ENCODE data around the gene GALNT18. TPM values are rescaled to one million over a fixed set of nuclear protein-coding genes. Genes with fewer than 3 reads are reported as not detected.

GALNT18 gene
- total RNA-seq, 1 donor, result 4.7 TPM

DNA sequence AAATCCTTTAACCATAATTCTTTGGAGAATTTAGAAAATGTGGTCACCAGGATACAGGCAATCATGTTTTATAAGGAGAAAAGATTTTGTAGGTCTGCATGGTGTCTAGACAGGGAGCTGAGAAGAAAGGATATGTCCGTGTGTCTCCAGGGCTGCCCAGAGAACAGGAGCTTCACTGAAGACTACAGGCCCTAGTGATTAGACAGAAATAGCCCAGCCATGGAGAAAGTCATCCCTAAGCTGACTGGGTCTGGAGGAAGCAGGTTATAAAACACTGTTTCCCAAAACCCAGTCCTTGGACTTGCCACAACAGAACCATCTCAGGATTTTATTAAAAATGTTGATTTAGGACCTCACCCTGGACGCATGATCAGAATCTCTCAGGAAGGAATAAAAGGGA is 84.4 kb downstream of the GALNT18 start:
- peaks cover 5% of the 10 kb centered on the region for H4K20me1 ChIP-seq (ENCODE audit: insufficient read depth, low read length)
- TF ChIP-seq, protein P1, sequence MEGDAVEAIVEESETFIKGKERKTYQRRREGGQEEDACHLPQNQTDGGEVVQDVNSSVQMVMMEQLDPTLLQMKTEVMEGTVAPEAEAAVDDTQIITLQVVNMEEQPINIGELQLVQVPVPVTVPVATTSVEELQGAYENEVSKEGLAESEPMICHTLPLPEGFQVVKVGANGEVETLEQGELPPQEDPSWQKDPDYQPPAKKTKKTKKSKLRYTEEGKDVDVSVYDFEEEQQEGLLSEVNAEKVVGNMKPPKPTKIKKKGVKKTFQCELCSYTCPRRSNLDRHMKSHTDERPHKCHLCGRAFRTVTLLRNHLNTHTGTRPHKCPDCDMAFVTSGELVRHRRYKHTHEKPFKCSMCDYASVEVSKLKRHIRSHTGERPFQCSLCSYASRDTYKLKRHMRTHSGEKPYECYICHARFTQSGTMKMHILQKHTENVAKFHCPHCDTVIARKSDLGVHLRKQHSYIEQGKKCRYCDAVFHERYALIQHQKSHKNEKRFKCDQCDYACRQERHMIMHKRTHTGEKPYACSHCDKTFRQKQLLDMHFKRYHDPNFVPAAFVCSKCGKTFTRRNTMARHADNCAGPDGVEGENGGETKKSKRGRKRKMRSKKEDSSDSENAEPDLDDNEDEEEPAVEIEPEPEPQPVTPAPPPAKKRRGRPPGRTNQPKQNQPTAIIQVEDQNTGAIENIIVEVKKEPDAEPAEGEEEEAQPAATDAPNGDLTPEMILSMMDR (IDR thresholded peaks at IDR 0.05; ENCODE audit: extremely low read depth, low read depth, low read length), result no peak
- no peaks in the 10 kb centered on the region for H3K36me3 ChIP-seq (ENCODE audit: insufficient read depth, low read length)
- H3K4me3 ChIP-seq (ENCODE audit: insufficient read depth, low read length), result no peak overlapping the region
- no peaks in the 10 kb centered on the region for H3K79me2 ChIP-seq (ENCODE audit: insufficient read depth, low read length)
- no peaks in the 10 kb centered on the region for H3K9me3 ChIP-seq (ENCODE audit: low read depth, low read length)
- no peak for DNase-seq (ENCODE audit: insufficient read length, low spot score, missing footprints)
- no peak overlapping the region for H3K27ac ChIP-seq (ENCODE audit: low read depth, low read length)
- no peak overlapping the region for H3K4me2 ChIP-seq (ENCODE audit: insufficient read depth, low read length)
- H2AFZ ChIP-seq (ENCODE audit: low read length), result no peak overlapping the region
- H3K27me3 ChIP-seq (ENCODE audit: insufficient read depth, low read length), result peaks cover 28% of the 10 kb centered on the region
- no peaks in the 10 kb centered on the region for H3K4me1 ChIP-seq (ENCODE audit: insufficient read depth, low read length)

DNA sequence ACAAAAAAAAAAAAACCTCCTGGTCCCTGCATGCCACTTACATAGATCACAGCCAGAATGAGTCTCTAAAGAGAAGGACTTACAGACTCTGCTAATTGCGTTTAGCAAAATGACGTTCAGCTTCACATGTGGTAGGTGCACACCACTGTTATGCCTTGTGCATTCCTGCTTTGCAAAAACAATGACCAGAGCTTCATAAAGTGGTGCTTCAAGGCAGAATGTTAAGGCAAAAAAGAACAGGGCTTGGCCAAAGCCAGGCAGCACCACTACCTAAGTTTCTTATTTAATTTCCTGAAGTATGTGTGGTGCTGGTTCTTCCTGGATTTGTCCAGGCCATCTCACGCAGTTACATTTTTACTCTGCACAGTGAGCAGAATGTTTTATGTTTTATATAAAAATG is 85.2 kb downstream of the GALNT18 start:
- Histone ChIP-seq H3K4me1 (ENCODE audit: insufficient read depth, low read length) (no peaks in the 10 kb centered on the region), H3K9me3 (ENCODE audit: low read depth, low read length) (no peaks in the 10 kb centered on the region), H4K20me1 (ENCODE audit: insufficient read depth, low read length) (peaks cover 5% of the 10 kb centered on the region), H3K36me3 (ENCODE audit: insufficient read depth, low read length) (no peaks in the 10 kb centered on the region), H3K4me2 (ENCODE audit: insufficient read depth, low read length) (no peak overlapping the region), H3K79me2 (ENCODE audit: insufficient read depth, low read length) (no peaks in the 10 kb centered on the region), H3K4me3 (ENCODE audit: insufficient read depth, low read length) (no peak overlapping the region), H3K27me3 (ENCODE audit: insufficient read depth, low read length) (peaks cover 22% of the 10 kb centered on the region), H3K27ac (ENCODE audit: low read depth, low read length) (no peak overlapping the region), H2AFZ (ENCODE audit: low read length) (no peak overlapping the region)
- TF ChIP-seq, protein P1 (IDR thresholded peaks at IDR 0.05; ENCODE audit: extremely low read depth, low read depth, low read length), result no peak
- no peak for DNase-seq (ENCODE audit: insufficient read length, low spot score, missing footprints)

DNA sequence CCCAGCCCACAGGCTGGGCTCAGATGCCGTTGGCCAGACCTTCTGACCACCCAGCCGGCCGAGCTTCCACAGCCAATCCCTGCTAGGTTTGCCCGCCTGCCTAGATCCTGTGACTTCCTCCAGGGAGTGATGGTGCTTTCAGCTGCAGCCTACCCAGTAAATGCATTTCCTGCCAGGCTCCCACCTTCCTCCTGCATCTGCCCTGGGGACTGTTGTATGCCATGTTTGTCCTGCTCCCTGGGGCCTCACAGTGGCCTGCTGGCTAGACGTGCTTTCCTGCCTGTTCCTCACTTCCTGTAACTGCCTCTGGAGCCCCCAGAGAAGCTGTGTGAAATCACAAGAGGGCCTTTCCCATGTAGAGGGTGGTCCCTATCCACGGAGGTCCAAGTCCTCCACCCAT is 86.2 kb downstream of the GALNT18 start:
- Histone ChIP-seq H3K4me3 (ENCODE audit: insufficient read depth, low read length) (no peak overlapping the region), H4K20me1 (ENCODE audit: insufficient read depth, low read length) (peaks cover 5% of the 10 kb centered on the region), H3K9me3 (ENCODE audit: low read depth, low read length) (no peaks in the 10 kb centered on the region), H3K4me2 (ENCODE audit: insufficient read depth, low read length) (no peak overlapping the region), H3K27me3 (ENCODE audit: insufficient read depth, low read length) (peaks cover 15% of the 10 kb centered on the region), H3K79me2 (ENCODE audit: insufficient read depth, low read length) (no peaks in the 10 kb centered on the region), H3K36me3 (ENCODE audit: insufficient read depth, low read length) (no peaks in the 10 kb centered on the region), H3K4me1 (ENCODE audit: insufficient read depth, low read length) (no peaks in the 10 kb centered on the region), H2AFZ (ENCODE audit: low read length) (no peak overlapping the region), H3K27ac (ENCODE audit: low read depth, low read length) (no peak overlapping the region)
- TF ChIP-seq, protein P1 (IDR thresholded peaks at IDR 0.05; ENCODE audit: extremely low read depth, low read depth, low read length), result no peak
- DNase-seq (ENCODE audit: insufficient read length, low spot score, missing footprints), result no peak

DNA sequence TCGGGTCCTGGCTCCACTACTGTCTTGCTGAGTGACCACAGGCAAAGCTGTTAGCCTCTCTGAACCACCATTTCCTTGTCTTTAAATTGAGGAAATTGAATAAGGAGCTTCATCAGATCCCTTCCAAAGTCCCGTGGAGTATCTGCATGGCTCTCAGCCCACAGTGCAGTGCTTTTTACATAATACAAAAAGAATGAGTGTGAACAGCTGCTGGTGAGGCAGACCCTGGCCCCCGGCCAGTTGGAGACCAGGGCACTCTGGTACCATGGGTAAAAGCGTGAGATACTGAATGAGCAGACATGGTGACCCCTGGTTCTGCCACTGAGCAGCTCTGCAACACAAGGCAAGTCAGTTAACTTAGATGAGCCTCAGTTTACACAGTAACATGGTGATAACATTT is 86.8 kb downstream of the GALNT18 start:
- H3K4me1 ChIP-seq (ENCODE audit: insufficient read depth, low read length), result no peaks in the 10 kb centered on the region
- no peak overlapping the region for H3K4me3 ChIP-seq (ENCODE audit: insufficient read depth, low read length)
- no peak overlapping the region for H3K4me2 ChIP-seq (ENCODE audit: insufficient read depth, low read length)
- H4K20me1 ChIP-seq (ENCODE audit: insufficient read depth, low read length), result peaks cover 5% of the 10 kb centered on the region
- DNase-seq (ENCODE audit: insufficient read length, low spot score, missing footprints), result no peak
- H3K27me3 ChIP-seq (ENCODE audit: insufficient read depth, low read length), result peaks cover 9% of the 10 kb centered on the region
- no peak overlapping the region for H3K27ac ChIP-seq (ENCODE audit: low read depth, low read length)
- no peaks in the 10 kb centered on the region for H3K79me2 ChIP-seq (ENCODE audit: insufficient read depth, low read length)
- H3K9me3 ChIP-seq (ENCODE audit: low read depth, low read length), result no peaks in the 10 kb centered on the region
- TF ChIP-seq, protein P1 (IDR thresholded peaks at IDR 0.05; ENCODE audit: extremely low read depth, low read depth, low read length), result no peak
- no peak overlapping the region for H2AFZ ChIP-seq (ENCODE audit: low read length)
- no peaks in the 10 kb centered on the region for H3K36me3 ChIP-seq (ENCODE audit: insufficient read depth, low read length)

Measured in osteoblast (primary cell).